ENCODE measurements around the gene PSENEN. TPM values are rescaled to one million over a fixed set of nuclear protein-coding genes. Genes with fewer than 3 reads are reported as not detected.

Gene PSENEN
- total and polyA plus RNA-seq, 2 of the 8 experiments (the other 6 are each of a cell fraction or from before 2014, with no cell fraction given), result 66.7 to 75.3 TPM

DNA sequence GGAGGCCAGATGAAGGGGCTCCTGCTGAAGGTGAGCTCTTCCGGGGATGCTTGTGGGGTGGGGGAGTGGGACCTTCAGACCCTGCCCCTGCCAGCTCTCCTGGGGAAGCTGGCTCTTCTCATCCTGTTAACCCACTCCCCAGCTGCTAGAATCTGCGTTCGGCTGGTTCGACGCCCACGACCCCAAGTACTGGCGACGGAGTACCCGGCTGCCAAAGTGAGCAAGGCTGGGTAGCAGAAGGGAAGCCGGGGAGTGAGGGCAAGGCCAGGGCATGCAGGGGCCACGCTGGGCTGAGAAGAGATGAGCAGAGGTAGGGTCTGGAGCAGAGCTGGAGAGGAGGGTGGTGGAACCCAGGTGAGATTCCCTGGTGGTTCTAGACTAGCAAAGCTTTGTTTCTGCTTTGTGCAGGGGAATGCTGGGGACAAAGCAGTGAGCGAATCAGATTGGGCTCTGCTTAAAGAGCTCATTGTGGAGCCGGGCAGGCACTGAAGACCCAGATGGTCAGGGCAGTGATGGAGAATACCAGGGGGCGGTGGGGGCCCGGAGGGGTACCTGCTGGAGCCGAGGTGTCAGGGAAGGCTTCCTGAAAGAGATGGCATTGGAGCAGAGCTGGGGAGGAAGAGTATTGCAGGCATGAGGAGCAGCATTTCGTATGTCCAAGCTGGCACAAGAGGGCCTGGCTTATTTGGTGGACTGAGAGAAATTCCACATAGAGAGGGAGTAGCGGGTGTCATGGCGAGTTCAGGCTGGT, 17.3 kb upstream of the PSENEN start:
- H3K27ac ChIP-seq (ENCODE audit: low read depth, low read length), result no peak overlapping the region
- no peaks in the 10 kb centered on the region for H3K79me2 ChIP-seq (ENCODE audit: control insufficient read depth in 1 of 2, insufficient read depth in 2 of 2, low read length in 2 of 2)
- H3K4me1 ChIP-seq (replicated peaks in 1 of 4; ENCODE audit: control insufficient read depth in 3 of 4, insufficient read depth in 4 of 4, low read length in 3 of 4), result no peaks in the 10 kb centered on the region
- POLR2A ChIA-PET (ENCODE audit: partially characterized antibody), result interaction anchor here (1.3 to 6.1 kb wide), 5 partner anchors 8 to 18 kb away, joined by 3 to 39 read pairs (median 12); partner anchors contain the start of genes KMT2B, PSENEN and U2AF1L4
- no peak overlapping the region for H3K4ac ChIP-seq (replicated peaks; ENCODE audit: insufficient read length, low read depth, low read length)
- H2AK5ac ChIP-seq (ENCODE audit: low read depth, low read length), result no peak overlapping the region
- H3K4me2 ChIP-seq (ENCODE audit: insufficient read depth in 1 of 2, low read depth in 2 of 2, low read length in 2 of 2), result no peak overlapping the region
- H2BK5ac ChIP-seq (ENCODE audit: low read depth, low read length), result no peak overlapping the region
- no peaks in the 10 kb centered on the region for H3K23me2 ChIP-seq (ENCODE audit: low read depth, low read length)
- CTCF ChIA-PET (ENCODE audit: partially characterized antibody), result interaction anchor here (1.1 to 11.8 kb wide), 2 partner anchors 10 to 14 kb away, joined by 3 to 80 read pairs; partner anchors contain the start of gene IGFLR1
- H3K4me3 ChIP-seq (ENCODE audit: extremely low read depth in 1 of 4, insufficient read depth in 2 of 4, low read depth in 3 of 4, low read length in 4 of 4), result no peak overlapping the region
- H3K23ac ChIP-seq (ENCODE audit: insufficient read length), result no peak overlapping the region
- no peak for DNase-seq (ENCODE audit: low read depth in 1 of 2, low spot score in 2 of 2)
- H3K18ac ChIP-seq (ENCODE audit: extremely low read depth, low read length), result no peak overlapping the region
- H3K27me3 ChIP-seq (replicated peaks in 1 of 4; ENCODE audit: control insufficient read depth in 3 of 4, extremely low read depth in 1 of 4, insufficient read depth in 3 of 4, low read length in 3 of 4), result no peaks in the 10 kb centered on the region
- no peak overlapping the region for H3K56ac ChIP-seq (replicated peaks; ENCODE audit: insufficient read length, low read depth, low read length)
- no peak overlapping the region for H2BK12ac ChIP-seq (ENCODE audit: low read depth, low read length)
- WGBS, 2 experiments (ENCODE audit: extremely low coverage in 1 of 2, insufficient coverage in 1 of 2, insufficient read length in 1 of 2, insufficient replicate concordance in 2 of 2, low coverage in 1 of 2, low lambda C conversion rate in 2 of 2, missing lambda C conversion rate in 1 of 2), result 90% methylated on average over 16 of the region's 19 CpGs; no CpG with 5 or more reads in 1 of the 2 experiments
- H3K9me3 ChIP-seq (ENCODE audit: insufficient read depth in 2 of 2, low read depth in 1 of 2, low read length in 1 of 2), result no peaks in the 10 kb centered on the region
- H4K20me1 ChIP-seq (replicated peaks in 1 of 2; ENCODE audit: control insufficient read depth in 1 of 2, insufficient read depth in 2 of 2, low read length in 2 of 2), result peaks cover 12 to 18% of the 10 kb centered on the region in 2 experiments
- no peak overlapping the region for H2BK120ac ChIP-seq (replicated peaks; ENCODE audit: low read depth, low read length)
- no peak for FAIRE-seq
- H2AFZ ChIP-seq (ENCODE audit: low read length), result no peak overlapping the region
- H2BK15ac ChIP-seq (ENCODE audit: low read length), result no peak overlapping the region
- no peak overlapping the region for H3K9ac ChIP-seq (replicated peaks in 1 of 4; ENCODE audit: extremely low read depth in 1 of 4, low read depth in 3 of 4, low read length in 3 of 4)
- H2BK20ac ChIP-seq (ENCODE audit: low read length), result no peak overlapping the region
- no peak overlapping the region for H4K5ac ChIP-seq (ENCODE audit: insufficient read length, low read depth, low read length)
- H4K8ac ChIP-seq (ENCODE audit: extremely low read depth, insufficient read depth, low read length), result no peak overlapping the region
- H4K91ac ChIP-seq (replicated peaks; ENCODE audit: insufficient read length, low read length), result no peak overlapping the region
- peaks cover 40 to 80% (median 76%) of the 10 kb centered on the region in 4 experiments for H3K36me3 ChIP-seq (ENCODE audit: control insufficient read depth in 2 of 4, insufficient read depth in 4 of 4, low read length in 3 of 4)
- no peak overlapping the region for H3K14ac ChIP-seq (ENCODE audit: insufficient read length)
- no peaks in the 10 kb centered on the region for H3K79me1 ChIP-seq (ENCODE audit: low read depth, low read length)
- TF ChIP-seq RBBP5 (IDR thresholded peaks at IDR 0.05; ENCODE audit: borderline replicate concordance, low read depth, low read length) (no peak), TAF1 (IDR thresholded peaks at IDR 0.05; ENCODE audit: low read depth, low read length) (no peak), RXRA (IDR thresholded peaks at IDR 0.05; ENCODE audit: insufficient read depth, low read depth, low read length) (no peak), BCL11A (IDR thresholded peaks at IDR 0.05; ENCODE audit: low read depth in 2 of 2, low read length in 2 of 2) (no peak), SIX5 (IDR thresholded peaks at IDR 0.05; ENCODE audit: low read depth, low read length) (no peak), CTBP2 (IDR thresholded peaks at IDR 0.05; ENCODE audit: borderline replicate concordance, insufficient read depth, insufficient read length, low read length) (no peak), TEAD4 (IDR thresholded peaks at IDR 0.05; ENCODE audit: low read depth, low read length) (no peak), GABPA (IDR thresholded peaks at IDR 0.05; ENCODE audit: borderline replicate concordance, insufficient read depth, low read length) (no peak), PHF8 (conservative IDR thresholded peaks at IDR 0.05; ENCODE audit: low read depth, low read length) (no peak), SAP30 (IDR thresholded peaks at IDR 0.05; ENCODE audit: insufficient read depth, insufficient replicate concordance, low read length) (no peak), NANOG (IDR thresholded peaks at IDR 0.05; ENCODE audit: insufficient read depth, low read depth, low read length, poor library complexity, severe bottlenecking) (no peak), POLR2AphosphoS5 (IDR thresholded peaks at IDR 0.05; ENCODE audit: low read depth, low read length) (no peak)

Measured in H1 (cell line).